Stimulated activated CD4-positive, alpha-beta T cell treated with anti-CD3 and anti-CD28 coated beads, Interleukin-4, amount 100 ng/mL, for 24 hours (primary cell): Measurements from ENCODE around the gene ADTRP.

Source experiments
- DNase-seq: peaks from one replicate; pipeline ENCODE4 v3.0.0-alpha.2; 2020

Gene ADTRP, protein sequence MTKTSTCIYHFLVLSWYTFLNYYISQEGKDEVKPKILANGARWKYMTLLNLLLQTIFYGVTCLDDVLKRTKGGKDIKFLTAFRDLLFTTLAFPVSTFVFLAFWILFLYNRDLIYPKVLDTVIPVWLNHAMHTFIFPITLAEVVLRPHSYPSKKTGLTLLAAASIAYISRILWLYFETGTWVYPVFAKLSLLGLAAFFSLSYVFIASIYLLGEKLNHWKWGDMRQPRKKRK

DNA sequence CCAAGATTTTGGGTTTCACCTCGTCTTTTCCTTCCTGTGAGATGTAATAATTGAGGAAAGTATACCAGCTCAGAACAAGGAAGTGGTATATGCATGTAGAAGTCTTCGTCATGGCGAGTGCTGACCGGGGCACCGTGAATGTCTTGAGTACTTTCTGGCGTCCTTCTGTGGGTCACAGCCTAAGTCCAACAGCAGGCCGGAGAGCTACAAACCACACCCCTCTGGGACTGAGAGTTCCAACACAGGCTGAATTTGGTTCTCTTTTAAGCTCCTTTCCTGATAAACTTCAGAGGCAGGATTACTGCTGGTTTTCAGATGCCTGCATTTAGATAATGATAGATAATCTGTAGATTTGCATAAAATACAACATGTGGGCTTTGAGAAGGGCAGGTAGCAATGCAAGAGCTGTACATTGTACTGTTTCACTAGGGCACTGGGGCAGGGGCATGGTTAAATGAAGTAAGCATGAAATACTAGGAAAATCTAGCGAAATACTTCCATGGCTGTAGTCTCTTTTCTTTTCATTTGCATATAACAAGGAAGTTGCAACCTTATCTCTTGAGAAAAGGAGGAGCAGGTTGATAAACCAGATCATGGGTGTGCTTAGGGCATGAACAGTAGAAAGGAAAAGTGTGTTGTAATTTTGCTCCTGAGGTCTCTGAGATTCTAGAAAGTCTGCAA lies at the start of gene ADTRP:
Gene ADTRP (minus strand): TSS at position 156 of the 681 bp plus-strand sequence. CDS start 44 bp downstream, at position 112.
- no peak for DNase-seq

DNA sequence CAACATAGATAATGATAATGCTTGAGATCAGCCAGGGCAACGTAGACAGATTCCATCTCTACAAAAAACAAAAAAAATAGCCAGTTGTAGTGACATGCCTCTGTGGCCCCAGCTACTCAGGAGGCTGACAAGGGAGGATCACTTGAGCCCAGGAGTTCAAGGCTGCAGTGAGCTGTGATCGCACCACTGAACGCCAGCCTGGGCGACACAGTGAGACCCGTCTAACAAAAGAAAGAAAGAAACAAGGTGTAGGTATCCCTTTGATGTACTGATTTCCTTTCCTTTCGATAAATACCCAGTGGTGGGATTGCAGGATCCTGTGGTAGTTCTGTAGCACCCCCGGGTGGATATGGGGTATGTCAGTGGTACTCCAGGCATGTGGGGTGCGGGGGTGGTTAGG lies 48.2 kb upstream of the ADTRP start:
- no peak for DNase-seq

DNA sequence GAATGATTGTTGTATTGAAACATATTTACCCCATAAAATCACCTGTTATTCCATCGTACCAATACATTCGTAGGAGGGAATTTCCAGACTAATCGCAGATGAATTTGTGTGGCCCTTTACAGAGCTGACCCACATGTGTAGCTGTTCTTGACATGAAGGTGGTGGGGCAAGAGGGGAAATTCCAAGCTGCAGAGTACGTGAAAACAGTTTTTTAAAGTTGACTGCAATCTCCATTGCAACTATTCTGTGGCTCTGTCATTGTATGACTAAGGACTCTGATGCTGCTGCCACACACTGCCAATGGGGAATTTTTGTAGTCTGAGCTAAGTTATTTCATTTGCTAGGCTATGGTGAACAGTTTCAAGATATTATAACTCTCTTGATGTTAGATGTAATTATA lies 46.4 kb upstream of the ADTRP start:
- peak; percentile 43 for DNase-seq

DNA sequence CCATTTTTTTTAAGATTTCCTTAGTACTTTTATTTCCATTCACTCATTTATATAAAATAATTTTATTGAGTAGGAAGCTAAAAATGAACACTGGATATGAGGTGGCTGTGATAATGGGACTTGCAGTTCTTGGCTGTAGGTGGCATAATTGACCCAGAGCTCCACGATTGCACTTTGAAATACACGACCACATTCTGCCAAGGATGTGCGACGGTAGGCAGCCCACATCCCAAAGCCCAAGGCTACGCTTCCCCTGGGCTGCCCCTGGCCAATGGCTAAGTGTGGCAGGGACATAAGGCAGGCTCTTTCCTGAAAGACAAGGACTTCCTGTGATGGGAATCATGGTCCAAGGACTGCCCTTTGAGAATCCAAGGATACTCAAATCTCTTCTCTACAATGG lies 43.7 kb upstream of the ADTRP start:
- DNase-seq = no peak

DNA sequence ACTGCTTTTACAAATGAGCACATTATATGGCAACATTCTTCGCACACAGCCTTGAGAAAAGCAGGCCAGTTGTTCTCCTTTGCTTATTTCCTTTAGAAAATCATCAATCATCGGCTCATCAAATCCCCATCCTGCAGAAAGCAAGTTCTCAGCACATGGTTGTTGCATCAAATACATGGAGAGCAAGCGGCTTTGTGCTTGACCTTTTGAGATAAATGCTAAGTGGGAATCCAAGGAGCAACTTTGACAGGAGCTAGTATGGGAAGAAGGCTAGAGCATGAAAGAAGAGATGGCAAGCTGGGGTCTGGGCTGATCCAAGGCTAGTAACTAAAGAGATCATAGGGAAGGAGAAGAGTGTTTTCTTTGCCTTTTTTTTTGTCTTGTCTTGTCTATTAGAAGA lies 43.2 kb upstream of the ADTRP start:
- no peak for DNase-seq

DNA sequence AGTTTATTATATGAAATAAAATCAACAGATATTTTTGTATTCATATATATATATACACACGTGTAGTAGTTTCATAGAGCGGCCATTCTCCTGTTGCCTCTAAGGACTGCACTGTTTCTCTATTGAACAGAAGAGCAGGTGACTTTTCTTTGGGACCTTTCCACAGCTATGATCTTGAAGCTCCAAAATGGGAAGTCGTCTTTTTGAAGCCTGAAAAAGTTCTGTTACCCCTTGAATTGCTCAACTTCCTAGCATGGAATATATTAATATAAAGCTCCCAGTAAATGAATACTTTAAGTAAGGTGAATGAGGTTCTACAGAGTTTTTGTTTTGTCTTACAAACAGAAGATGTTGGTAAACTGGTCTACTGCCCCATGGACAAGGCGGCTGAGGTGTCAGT lies 42.2 kb upstream of the ADTRP start:
- no peak for DNase-seq

DNA sequence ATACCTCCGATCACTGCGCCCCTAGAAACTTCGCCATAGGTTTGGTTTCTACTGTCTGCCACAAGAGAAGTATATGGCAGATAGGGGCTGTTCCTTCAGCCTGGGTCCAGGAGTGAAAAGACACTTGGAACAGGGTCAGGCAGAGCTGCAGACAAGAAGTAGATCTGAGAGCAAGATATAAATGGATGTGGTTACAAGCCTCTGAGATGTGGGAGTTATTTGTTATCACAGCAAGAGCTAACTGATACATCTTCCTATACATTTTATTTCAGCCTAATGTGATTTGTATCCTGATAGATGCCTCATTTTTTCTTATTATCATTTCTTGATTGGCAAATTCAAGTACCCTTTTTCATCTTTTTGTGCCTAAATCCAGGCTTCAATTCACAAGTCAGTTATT lies 40.9 kb upstream of the ADTRP start:
- no peak for DNase-seq

DNA sequence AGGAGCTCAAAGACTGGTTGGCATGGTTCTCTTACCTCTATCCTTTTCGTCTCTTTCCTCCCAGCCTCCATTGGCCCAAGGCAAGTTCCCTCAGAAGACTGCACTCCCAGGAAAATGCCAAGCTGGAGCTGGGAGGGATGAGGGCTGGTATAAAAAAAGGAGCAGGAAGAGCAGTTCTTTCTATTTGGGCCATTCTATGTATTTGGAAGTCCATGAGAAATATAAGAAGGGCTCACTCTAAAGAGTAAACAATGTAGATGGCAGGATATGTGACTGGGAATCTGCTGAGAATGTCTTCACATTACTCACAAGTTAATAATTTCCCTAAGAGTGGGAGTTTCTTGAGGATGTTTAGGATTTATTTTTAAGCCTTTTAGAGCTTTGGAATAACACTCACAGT lies 36.6 kb upstream of the ADTRP start:
- no peak for DNase-seq

DNA sequence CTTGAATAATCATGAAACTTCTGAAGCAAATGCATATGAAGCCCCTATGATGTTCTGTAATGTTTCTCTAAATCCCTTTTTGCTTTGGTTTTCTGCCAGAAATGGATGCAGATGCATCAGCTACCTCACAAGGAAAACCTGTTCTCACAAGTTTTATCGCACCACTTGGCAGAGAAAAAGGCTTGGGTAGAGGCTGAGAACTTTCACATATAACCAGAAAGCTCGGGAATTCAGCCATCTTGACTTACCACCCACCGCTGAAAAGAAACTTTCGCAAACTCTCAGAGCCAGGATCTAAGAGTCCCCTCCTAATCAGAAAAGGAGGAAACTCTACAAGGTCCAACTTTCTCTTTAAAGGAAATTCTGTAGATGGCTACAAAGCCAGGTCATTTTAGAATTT lies 36.2 kb upstream of the ADTRP start:
- no peak for DNase-seq

DNA sequence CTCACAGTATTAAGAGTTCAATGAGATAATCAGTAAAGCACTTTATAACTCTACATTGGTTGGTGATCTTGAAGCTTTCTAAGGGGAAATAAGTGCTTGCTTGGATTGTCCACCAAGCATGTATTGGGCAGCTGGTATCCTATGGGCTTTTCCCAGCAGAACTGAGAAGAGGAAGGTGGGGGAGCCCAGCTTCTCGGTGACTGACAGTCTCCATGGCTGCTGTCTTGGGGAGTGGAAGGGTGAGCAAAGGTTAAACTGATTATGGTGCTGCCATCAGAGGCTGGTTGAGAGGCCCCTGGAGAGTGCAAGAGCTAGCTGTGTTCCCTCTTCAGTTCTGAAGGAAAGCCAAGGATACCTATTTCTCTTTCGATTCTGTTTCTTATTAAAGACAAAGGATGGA lies 35.5 kb upstream of the ADTRP start:
- DNase-seq = no peak

DNA sequence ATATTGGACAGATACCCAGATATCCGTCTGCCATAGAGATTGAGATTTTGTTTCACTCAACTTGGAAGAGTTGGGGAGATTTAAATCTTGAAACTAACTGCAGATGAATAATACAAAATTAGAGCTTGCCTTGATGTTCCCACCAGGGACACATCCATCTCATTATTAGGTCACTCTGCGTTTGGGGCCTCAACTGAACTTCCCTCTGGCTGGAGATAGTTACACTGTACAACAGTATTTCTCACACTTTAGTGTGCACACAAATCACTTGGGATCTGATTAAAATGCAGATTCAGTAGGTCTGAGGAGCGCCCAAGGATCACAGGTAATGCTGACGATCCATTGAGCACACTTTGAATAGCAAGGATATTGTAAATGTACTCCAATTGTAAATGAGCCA lies 35.0 kb upstream of the ADTRP start:
- no peak for DNase-seq

DNA sequence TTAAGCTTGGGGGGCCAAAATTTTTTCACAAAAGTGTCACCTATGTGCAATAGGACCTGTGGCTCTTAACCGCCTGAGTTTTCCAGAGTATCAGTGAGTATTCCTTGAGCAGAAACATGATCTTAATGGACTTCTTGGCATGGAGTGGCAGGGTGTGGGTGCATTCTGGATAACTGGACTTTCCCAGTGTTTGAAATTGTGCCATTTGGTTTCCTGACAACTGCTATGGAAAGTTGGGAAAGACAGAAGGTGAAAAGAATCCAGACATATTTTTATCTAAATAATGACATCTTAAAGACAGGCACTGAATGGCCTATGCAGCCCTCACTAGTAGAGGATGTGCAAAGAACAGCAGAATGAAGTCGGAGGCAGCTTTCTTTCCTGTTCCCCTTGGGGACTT lies 34.3 kb upstream of the ADTRP start:
- DNase-seq = no peak

DNA sequence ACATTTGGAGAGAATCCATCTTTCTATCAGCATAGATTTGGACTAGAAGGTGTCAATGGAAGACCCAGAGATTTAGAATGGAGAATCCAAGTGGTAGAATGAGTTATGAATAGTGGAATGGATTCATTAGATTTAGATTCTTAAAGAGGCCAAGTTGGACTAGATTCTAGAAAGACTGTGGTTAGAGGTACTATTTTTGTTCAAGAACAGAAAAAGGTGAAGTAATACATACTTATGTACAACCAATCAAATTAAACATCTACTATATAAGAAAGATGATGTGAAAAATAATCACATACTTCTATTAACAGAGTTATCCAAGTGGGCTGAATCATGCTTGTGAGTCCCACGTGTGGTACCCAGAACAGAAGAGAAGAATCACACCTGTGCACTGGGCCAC lies 33.8 kb upstream of the ADTRP start:
- DNase-seq = no peak

DNA sequence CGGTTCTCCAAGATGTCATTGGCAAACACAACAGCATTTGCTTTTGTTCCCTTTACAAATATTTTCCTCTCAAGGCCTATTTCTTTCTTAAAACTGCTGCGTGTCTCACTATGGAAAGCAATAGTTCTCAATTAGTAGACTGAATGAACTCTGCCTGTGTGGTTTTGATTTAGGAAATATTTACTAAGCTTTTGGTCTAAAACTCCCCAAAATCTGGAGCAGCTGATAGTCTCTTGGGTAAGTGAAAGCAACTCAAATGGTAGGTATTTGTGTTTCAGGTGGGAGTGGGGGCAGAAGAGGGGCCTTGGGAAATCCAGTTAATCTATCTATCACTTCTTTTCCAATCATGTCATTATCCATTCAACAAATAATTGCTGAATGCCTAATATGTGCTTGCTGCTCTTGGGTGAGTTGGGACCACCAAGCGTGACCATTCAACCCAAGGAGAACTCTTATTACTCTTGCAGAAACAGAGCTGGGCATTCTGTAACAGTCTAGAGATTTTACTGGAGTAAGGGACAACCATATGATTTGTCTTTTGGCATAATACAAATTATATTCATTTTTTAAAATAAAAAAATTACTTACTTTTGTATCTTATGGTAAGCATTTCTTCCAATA lies 33.2 kb upstream of the ADTRP start:
- no peak for DNase-seq

DNA sequence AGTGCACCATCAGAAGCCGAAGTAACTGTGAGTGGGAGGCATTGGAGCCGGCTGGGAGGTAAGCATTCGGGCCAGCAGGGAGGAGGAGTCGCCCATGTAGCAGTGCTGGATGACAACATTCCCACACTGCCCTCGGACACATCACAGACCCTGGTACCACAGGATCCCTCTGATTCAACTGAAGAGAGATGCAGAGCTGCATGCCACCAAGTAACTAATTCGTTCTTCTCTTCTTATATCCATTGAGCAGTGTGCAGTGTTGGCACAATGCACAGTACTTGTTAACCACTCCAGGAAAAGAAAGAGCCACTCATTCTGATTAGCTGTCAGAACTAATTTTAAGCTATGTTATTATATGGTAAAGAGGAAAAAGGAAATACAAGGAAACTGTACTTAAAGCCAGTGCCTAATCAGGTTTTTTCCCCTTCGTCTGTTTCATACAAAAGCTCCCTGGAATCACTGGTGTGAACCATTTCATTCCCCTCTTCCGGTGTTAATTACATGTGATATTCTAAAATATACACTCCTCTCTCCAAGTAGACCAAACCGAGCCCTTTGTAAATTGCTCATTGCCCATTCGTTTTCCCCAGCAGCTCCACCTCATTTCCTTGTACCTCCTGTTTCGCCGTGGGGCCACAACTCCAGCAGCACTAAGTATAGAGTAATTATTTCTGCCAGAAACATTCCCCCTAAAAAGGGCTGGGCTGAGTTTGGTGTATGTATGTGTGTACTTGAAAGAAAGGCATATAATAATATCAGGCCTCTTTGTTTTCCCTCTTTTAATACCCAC lies 32.4 kb upstream of the ADTRP start:
- DNase-seq = no peak

DNA sequence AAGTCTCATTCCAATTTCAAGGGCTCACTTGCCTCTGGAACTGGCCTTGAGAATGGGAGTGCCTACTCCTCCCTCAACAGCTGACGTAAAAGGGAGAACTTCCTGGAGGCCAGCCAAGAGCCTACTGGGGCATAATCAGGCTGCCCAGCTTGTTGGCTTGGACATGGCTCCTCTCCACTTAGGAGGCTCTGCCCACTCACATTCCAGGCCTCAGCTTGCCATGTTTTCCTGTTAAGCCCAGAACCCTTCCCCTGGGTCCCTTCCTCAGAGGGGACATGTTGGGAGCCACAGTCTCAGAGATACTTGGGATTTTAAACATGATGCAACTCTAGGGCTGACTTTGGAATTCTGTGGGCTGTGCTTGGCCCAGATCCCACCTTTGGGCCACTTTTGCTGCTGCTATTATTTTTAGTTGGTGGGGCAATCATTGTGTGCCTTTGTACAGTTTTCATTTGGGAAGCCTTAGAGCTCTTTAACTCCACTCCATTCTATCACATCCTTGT lies 31.5 kb upstream of the ADTRP start:
- DNase-seq = no peak

DNA sequence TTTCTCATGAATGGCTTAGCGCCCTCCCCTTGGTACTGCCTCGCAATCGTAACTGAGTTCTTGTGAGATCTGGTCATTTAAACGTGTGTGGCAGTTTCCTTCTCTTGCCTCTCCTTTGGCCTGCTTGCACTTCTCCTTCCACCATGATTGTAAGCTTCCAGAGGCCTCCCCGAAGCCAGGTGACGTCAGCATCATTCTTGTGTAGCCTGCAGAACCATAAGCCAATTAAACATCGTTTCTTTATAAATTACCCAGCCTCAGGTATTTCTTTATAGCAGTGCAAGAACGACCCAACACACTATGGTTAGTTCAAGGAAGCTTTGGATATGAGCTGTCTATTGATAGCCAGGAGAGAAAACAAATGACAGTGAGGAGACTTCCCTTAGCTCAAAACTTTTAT lies 29.5 kb upstream of the ADTRP start:
- DNase-seq = no peak

DNA sequence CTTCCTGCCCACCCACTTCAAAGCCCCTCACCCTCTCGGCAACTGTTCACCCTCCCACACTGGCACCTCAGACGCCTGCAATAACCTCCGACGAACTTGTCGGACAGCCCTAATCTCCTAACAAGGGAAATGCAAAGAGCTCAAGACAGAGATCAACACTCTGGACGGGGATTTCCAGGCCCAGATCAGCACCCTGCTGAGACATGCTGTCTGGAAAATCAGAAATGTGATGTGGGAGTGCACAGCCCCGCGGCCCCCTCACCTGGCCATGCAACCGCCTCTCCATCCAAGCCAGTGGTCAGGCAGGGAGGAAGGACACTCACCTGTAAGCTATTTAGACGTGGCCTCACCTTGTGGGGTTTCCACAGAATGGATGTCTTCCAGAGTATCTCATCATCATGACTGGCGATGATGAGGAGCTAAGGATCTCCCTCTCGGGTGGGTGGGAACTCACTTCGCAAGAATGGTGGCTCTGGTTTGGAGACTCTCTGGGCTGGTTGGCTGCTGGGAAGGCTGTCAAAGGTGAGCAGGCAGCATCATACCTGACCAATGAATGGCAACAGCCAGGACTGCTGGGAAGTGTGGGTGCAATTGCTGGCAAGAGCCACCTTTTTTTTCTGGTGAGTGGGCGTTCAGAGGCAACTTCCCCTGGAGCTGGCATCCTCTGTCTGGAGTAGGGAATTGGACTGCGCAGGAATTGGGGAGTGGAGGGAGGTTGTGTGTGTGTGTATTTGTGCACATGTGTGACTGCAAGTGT lies 28.1 kb upstream of the ADTRP start:
- DNase-seq = peak; percentile 23

DNA sequence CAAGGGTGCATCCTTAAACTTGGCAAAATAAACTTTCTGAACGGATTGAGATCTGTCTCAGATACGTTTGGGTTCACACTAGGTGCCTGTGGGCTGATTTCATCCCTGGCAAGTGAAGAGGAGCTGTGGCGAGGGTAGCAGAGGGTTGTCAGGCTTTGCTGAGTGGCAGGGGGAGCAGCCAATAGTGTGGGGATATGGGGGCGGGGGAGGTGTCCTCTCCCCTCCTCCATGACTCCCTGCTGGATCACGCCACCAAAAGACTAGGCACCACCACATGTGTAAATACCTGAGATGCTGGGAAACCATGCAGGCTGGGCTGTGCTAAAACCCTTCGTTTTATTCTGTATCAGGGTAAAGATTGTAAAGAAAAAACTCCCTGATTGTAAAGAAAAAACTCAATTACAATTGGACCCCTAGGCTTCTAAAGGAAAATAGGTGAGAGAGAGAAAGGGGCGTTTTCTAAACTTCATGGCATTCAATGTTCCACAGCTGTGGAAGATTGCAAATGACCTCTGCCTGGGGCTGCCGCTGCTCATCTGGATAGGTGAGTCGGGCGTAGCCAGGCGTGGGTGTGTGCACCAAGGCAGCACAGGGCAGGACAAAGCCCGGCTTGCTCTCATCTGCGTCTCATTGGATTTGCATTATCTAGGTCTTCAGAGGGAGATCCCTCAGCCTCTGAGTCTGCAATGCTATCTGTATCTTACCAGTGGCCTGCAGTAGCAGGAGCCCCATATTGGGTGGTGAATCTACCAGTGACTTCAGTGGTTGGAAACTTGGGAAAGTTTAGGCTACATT lies 26.9 kb upstream of the ADTRP start:
- DNase-seq = no peak

DNA sequence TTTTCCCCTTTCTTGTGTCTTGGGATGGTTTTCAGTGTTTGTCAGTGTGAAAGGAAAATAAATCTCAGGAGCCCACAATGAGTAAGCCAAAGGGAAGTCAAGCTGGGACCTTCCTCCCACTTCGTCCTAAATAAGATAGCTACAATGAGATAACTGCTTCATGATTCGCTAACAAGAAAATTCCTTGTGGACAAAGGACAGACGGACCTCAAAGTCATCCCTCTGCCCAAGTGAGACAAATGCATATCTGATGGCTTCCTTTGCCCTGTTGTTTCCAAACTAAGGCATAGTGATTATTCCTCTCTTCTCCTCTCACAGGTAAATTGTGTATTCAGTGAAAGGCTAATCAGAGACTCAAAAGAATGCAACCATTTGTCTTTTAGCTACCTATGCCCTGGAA lies 26.1 kb upstream of the ADTRP start:
- DNase-seq = no peak

DNA sequence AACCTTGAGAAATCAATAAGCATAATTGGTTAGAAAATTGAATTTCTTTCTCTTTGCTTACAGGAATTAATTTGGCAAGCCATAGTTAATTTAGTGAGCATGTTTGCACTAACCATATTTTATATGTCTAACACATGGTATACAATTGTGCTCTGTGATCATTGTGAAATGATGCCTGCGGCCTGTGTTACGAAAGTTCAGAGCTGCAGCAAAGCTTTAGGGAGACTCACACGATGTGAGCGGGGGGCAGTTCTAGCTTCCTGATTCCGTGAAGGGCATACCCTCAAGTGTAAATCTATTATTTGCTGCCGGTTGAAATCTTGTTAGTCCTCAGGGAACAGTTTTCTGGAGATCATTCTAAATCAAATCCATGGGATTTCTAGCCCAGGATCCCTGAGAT lies 25.5 kb upstream of the ADTRP start:
- no peak for DNase-seq

DNA sequence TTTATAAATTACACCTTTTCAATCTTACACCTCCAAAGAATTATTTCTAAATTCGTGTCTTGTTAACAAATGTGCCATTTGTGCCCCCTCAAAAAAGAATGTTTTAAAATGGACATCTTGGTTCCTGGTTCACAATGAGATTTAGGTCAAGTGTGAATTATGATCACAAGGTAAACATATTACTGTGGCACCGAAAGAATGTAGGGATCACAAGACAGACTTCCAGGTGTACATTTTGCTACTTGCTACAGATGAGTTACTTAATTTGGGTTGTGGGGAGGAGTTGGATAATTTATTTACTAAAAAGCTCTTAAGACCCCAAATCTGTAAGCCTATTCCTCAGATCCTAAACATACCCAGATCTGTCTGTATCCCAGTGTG lies 25.0 kb upstream of the ADTRP start:
- DNase-seq = no peak
